GM06990 (cell line): ENCODE data around the gene PTPRE.
"Not testable (repeated sequence)": the region's sequence is repeated elsewhere in the genome, so short reads cannot be mapped to it uniquely, and the experiment has no call there.

Experiments
- DNase-seq: peaks from one replicate; pipeline ENCODE4 v3.0.0-alpha.2; 2011; ENCODE audit not compliant: insufficient read length; ENCODE audit errors: extremely low read depth
- H3K27me3 ChIP-seq: replicated peaks from 2 replicates; pipeline ENCODE4 v1.6.0; 2011; ENCODE audit warnings: low read length; ENCODE audit not compliant: control insufficient read depth, insufficient read depth
- H3K36me3 ChIP-seq: 2 replicates; pipeline ENCODE4 v1.5.1; 2011; ENCODE audit warnings: low read length; ENCODE audit not compliant: control insufficient read depth, insufficient read depth
- H3K4me3 ChIP-seq: replicated peaks from 2 replicates; pipeline ENCODE4 v1.5.1; 2011; ENCODE audit warnings: low read depth, mild to moderate bottlenecking, control low read depth, low read length
- CTCF ChIP-seq: IDR thresholded peaks from 2 replicates; pipeline ENCODE4 v1.5.1; 2011; ENCODE audit warnings: low read length, control low read depth, mild to moderate bottlenecking, inconsistent platforms; ENCODE audit not compliant: insufficient read depth, poor library complexity, severe bottlenecking

The PTPRE gene

GRCh38 chr10:128086003-128086863, 179.3 kb downstream of the PTPRE start:
- no peak for TF ChIP-seq CTCF
- no peak for DNase-seq
- no peak overlapping the region for H3K4me3 ChIP-seq
- H3K36me3 ChIP-seq: no peaks in the 10 kb centered on the region
- H3K27me3 ChIP-seq: no peaks in the 10 kb centered on the region

GRCh38 chr10:128087146-128087883, 180.4 kb downstream of the PTPRE start:
- no peak for TF ChIP-seq CTCF
- DNase-seq: no peak
- no peak overlapping the region for H3K4me3 ChIP-seq
- H3K27me3 ChIP-seq: no peaks in the 10 kb centered on the region
- no peaks in the 10 kb centered on the region for H3K36me3 ChIP-seq

GRCh38 chr10:128087884-128088709, 181.2 kb downstream of the PTPRE start:
- TF ChIP-seq CTCF: no peak
- no peak for DNase-seq
- Histone ChIP-seq H3K36me3 (no peaks in the 10 kb centered on the region), H3K27me3 (no peaks in the 10 kb centered on the region), H3K4me3 (no peak overlapping the region)

- DNase-seq: no peak
- H3K4me3 ChIP-seq: no peak overlapping the region
- H3K36me3 ChIP-seq: no peaks in the 10 kb centered on the region
- no peaks in the 10 kb centered on the region for H3K27me3 ChIP-seq
- no peak for TF ChIP-seq CTCF
Measured at GRCh38 chr10:128091636-128092210, 184.8 kb downstream of the PTPRE start.

GRCh38 chr10:128092454-128092853, 185.6 kb downstream of the PTPRE start:
- no peak for TF ChIP-seq CTCF
- DNase-seq: no peak
- H3K4me3 ChIP-seq: no peak overlapping the region
- H3K27me3 ChIP-seq: no peaks in the 10 kb centered on the region
- H3K36me3 ChIP-seq: peaks cover under 1% of the 10 kb centered on the region; the same call in 1 of the 2 replicates

GRCh38 chr10:128094596-128094995, 187.7 kb downstream of the PTPRE start:
- not testable (repeated sequence) for H3K27me3 ChIP-seq, DNase-seq, H3K4me3 ChIP-seq
- peaks cover 16% of the 10 kb centered on the region for H3K36me3 ChIP-seq
